HCT116 (cell line): Measurements from ENCODE around the gene NOTCH2NLA.
"Not testable (repeated sequence)": the region's sequence is repeated elsewhere in the genome, so short reads cannot be mapped to it uniquely, and the experiment has no call there.

Experiments used
- CTCF ChIP-seq, 3 experiments: fragments of 200-600 bp in 1 of 3; sonication (generic) in 1 of 3; IDR thresholded peaks in 2 of 3; conservative IDR thresholded peaks in 1 of 3; 2 replicates each; pipeline ENCODE4 v1.5.1; 2012 to 2017; ENCODE audit warnings: low read depth in 2 of 3, low read length in 2 of 3, antibody characterized with exemption in 1 of 3, borderline replicate concordance in 1 of 3, control low read depth in 1 of 3, mild to moderate bottlenecking in 1 of 3, mixed read lengths in 1 of 3, mixed run types in 1 of 3, moderate library complexity in 1 of 3; ENCODE audit not compliant: insufficient read depth in 1 of 3
- EZH2phosphoT487 ChIP-seq: fragments of 200-600 bp; IDR thresholded peaks from 2 replicates; pipeline ENCODE4 v1.6.1; 2018; ENCODE audit warnings: antibody characterized with exemption, borderline replicate concordance
- MAX ChIP-seq: IDR thresholded peaks from 2 replicates; pipeline ENCODE4 v1.6.1; 2012
- SIN3A ChIP-seq: IDR thresholded peaks from 2 replicates; pipeline ENCODE4 v1.6.1; 2012; ENCODE audit warnings: low read depth
- ZFX ChIP-seq: fragments of 450-650 bp; IDR thresholded peaks from 2 replicates; pipeline ENCODE4 v1.6.1; 2017

- not testable (repeated sequence) for TF ChIP-seq CTCF (IDR thresholded peaks at IDR 0.05 in 2 of 3, conservative IDR thresholded peaks at IDR 0.05 in 1 of 3; ENCODE audit: borderline replicate concordance in 1 of 3, insufficient read depth in 1 of 3, low read depth in 2 of 3, low read length in 2 of 3); SIN3A; EZH2phosphoT487; MAX; ZFX
Measured at GRCh38 chr1:146274083-146274482, 45.3 kb upstream of the NOTCH2NLA start.
